ENCODE measurements around the gene PBOV1. TPM values are rescaled to one million over a fixed set of nuclear protein-coding genes. Genes with fewer than 3 reads are reported as not detected.

The PBOV1 gene
- total RNA-seq: 1 to 10 TPM in 3 of 8 experiments, under 1 TPM in 4, not detected in 1; 0.29 to 1.8 (median 0.93) TPM

DNA sequence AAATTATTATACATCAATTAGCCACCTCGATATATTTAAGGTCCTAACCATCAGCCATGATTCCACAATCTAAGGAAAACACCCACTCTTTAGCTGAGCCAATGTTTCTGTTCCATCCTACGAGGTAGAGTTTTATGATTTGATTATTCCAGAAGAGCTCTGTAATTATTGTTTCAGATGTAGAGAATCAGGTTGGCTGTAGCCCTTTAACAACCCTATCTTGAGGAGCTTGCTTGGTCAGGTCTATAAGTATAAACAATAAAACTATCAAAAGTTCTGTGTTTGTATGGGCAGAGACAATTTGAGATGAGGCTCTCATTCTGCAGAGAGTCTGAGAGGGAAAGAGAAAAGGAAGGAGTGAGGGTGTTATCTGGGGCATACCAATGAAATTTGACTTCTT, at the start of gene PBOV1:
Gene PBOV1 (minus strand): TSS at position 43 of the 400 bp plus-strand sequence. CDS start 96 bp downstream, outside the sequence.
- Histone ChIP-seq H3K4me3 (no peak within 1 kb of the TSS), H3K4me1 (replicated peaks in 1 of 2) (peaks cover 0 to 22% of the 10 kb centered on the region in 2 donors), H3K27ac (no peak within 1 kb of the TSS)
- no peak for ATAC-seq (replicated peaks in 6 of 8)
- in situ Hi-C loops (cut with MboI; ENCODE audit: low pct_unique_long_range_greater_than_20kb in 2 of 9, low sequenced_read_pairs in 9 of 9, unreplicated experiment in 9 of 9): no loop called here
- WGBS, 10 experiments: 11 to 95% (median 68%) methylated on average over 1 to 2 of the region's 2 CpGs

DNA sequence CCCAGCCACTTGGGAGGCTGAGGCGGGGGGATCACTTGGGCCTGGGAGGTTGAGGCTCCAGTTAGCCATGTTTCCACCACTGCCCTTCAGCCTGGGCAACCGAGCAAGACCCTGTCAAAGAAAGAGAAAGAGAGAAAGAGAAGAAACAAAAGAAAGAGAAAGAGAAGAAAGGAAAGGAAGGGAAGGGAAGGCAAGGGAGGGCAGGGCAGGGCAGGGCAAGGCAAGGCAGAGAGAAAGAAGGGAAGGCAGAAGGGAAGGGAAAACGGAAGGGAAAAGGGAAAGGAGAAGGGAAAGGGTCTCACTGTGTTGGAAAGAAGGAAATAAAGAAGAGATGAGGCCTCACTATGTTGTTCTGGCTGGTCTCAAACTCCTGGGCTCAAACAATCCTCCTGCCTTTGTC, 47.8 kb upstream of the PBOV1 start:
- ATAC-seq (replicated peaks in 6 of 8): no peak
- 23 to 100% (median 66%) methylated on average over 1 to 3 of the region's 3 CpGs; no CpG with 5 or more reads in 2 of the 10 experiments for WGBS, 10 experiments
- in situ Hi-C loops (cut with MboI; ENCODE audit: low pct_unique_long_range_greater_than_20kb in 2 of 9, low sequenced_read_pairs in 9 of 9, unreplicated experiment in 9 of 9): no loop called here
- no peak overlapping the region for H3K4me3 ChIP-seq
- no peaks in the 10 kb centered on the region for H3K4me1 ChIP-seq (replicated peaks in 1 of 2)
- H3K27ac ChIP-seq: no peak overlapping the region

DNA sequence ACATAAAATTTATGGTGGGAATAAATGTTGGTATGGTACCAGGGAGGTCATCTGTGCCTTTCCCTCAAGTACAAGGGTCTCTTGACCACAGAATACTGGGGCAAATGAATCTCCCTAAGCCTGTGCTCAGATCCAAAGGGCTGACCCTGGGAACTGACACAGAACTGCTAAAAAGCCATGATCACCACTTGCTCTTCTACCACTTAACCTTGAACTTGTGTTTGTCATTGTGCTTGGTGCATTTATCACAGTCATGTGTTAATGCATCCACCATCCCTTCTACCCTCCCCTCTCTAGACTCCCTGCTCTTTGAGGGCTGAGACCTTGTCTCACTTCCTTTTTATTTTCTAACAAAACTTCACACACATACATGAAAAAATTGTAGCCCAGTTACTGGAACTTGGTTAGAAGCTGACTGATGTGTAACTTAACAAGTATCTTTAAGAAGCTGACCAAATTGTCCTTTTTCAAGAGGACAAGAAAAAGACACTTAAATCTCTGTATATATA, 46.1 kb upstream of the PBOV1 start:
- Histone ChIP-seq H3K4me3 (no peak overlapping the region), H3K4me1 (replicated peaks in 1 of 2) (no peaks in the 10 kb centered on the region), H3K27ac (no peak overlapping the region)
- in situ Hi-C loops (cut with MboI; ENCODE audit: low pct_unique_long_range_greater_than_20kb in 2 of 9, low sequenced_read_pairs in 9 of 9, unreplicated experiment in 9 of 9): no loop called here
- ATAC-seq (replicated peaks in 6 of 8): no peak

DNA sequence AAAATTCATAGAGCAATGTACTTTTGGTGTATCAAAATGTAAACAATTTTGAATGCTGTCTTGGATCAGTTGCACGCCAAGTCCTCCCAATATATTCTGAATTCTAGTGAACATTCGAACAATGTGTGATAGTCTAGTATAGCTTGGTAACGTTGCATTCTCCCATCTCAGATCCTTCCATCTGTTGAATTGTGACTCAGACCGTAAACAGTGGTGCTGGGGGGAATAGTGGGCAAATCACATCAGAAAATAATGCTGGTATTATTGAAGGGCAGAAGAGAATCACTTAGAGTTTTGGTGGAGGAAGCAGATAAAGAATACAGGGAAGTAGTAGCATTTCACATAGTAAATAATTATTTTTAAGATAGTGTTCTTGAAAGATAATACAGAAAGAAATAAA, 45.7 kb upstream of the PBOV1 start:
- H3K27ac ChIP-seq: no peak overlapping the region
- H3K4me3 ChIP-seq: no peak overlapping the region
- no peaks in the 10 kb centered on the region for H3K4me1 ChIP-seq (replicated peaks in 1 of 2)
- 46 to 100% (median 78%) methylated on average over 1 to 4 of the region's 4 CpGs for WGBS, 10 experiments
- in situ Hi-C loops (cut with MboI; ENCODE audit: low pct_unique_long_range_greater_than_20kb in 2 of 9, low sequenced_read_pairs in 9 of 9, unreplicated experiment in 9 of 9): no loop called here
- no peak for ATAC-seq (replicated peaks in 6 of 8)

DNA sequence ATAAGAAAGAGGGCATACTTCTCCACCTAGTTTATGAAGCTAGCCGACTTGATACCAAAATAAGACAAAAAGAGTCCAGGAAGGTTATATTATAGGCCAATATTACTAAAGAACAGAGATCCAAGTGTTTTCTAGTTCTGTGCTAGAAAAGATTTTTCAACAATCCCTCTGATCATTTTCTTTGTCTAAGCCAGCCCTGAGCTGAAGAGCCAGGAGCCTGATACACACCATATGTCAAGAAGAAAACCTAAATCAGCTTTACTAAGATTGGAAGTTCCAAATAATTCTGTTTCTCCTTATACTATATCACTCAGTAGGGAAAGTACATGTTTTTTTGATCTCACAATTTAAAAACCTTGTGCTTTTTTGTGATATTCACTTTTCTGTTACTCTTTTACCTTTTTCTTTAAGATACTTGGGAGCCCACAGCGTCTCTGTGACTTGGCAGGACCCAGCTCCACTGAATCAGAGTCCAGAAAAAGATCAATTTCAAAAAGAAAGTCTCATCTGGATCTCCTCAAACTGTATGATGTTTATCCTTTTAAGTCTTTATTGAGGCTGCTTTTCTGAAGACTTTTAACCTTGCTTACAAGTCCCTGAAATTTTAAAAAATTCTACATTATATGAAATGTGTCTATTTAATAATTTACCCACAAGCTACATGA, 43.0 kb upstream of the PBOV1 start:
- WGBS, 10 experiments: 7 to 100% (median 83%) methylated on average over 1 to 2 of the region's 2 CpGs; no CpG with 5 or more reads in 1 of the 10 experiments
- H3K4me1 ChIP-seq (replicated peaks in 1 of 2): no peaks in the 10 kb centered on the region
- in situ Hi-C loops (cut with MboI; ENCODE audit: low pct_unique_long_range_greater_than_20kb in 2 of 9, low sequenced_read_pairs in 9 of 9, unreplicated experiment in 9 of 9): no loop called here
- no peak overlapping the region for H3K4me3 ChIP-seq
- no peak for ATAC-seq (replicated peaks in 6 of 8)
- no peak overlapping the region for H3K27ac ChIP-seq

DNA sequence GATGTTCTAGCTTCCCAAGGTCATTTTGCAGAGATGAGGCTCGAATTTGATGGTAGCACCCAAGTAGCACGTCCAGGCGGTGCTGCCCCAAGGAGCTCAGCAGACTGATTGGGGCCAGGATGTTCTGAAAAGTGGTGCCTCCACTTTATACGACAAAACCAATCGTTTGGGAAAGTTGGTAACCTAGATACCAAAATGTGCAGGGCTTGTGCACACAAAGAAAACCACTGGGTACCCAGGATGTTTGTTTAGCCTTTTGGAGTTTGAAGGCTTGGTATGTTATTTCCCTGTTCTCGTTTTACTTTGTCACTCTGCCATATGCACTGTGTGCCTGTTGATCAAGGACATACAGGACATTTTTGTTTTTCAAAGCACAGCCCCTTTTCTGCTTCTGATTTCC, 40.7 kb upstream of the PBOV1 start:
- WGBS, 10 experiments: 20 to 100% (median 73%) methylated on average over 2 to 6 of the region's 6 CpGs; no CpG with 5 or more reads in 1 of the 10 experiments
- Histone ChIP-seq H3K4me1 (replicated peaks in 1 of 2) (no peaks in the 10 kb centered on the region), H3K27ac (no peak overlapping the region), H3K4me3 (no peak overlapping the region)
- in situ Hi-C loops (cut with MboI; ENCODE audit: low pct_unique_long_range_greater_than_20kb in 2 of 9, low sequenced_read_pairs in 9 of 9, unreplicated experiment in 9 of 9): no loop called here
- peak in 1 of 8 experiments; percentile 89 for ATAC-seq (replicated peaks in 6 of 8)

DNA sequence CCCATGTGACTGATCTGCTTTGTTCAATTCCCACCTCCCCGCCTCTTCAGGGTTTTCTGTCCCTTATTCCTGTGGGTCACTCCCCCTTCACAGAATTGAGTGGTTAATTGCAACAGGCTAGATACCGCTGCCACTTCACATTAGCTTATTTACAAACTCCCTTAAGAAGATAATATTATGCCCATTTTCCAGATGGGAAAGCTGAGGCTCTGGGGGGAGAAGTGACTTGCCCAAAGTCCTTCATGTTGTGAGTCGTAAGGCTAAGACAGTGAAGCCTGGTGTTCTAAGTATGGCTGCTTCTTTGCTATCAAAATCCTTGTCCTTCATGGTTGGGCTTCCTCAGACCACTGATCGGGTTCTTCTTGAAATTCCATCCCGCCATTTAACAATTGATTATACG, 39.9 kb upstream of the PBOV1 start:
- Histone ChIP-seq H3K4me1 (replicated peaks in 1 of 2) (no peaks in the 10 kb centered on the region), H3K4me3 (no peak overlapping the region), H3K27ac (no peak overlapping the region)
- in situ Hi-C loops (cut with MboI; ENCODE audit: low pct_unique_long_range_greater_than_20kb in 2 of 9, low sequenced_read_pairs in 9 of 9, unreplicated experiment in 9 of 9): no loop called here
- no peak for ATAC-seq (replicated peaks in 6 of 8)
- 59 to 100% (median 97%) methylated on average over 1 to 6 of the region's 6 CpGs for WGBS, 10 experiments

DNA sequence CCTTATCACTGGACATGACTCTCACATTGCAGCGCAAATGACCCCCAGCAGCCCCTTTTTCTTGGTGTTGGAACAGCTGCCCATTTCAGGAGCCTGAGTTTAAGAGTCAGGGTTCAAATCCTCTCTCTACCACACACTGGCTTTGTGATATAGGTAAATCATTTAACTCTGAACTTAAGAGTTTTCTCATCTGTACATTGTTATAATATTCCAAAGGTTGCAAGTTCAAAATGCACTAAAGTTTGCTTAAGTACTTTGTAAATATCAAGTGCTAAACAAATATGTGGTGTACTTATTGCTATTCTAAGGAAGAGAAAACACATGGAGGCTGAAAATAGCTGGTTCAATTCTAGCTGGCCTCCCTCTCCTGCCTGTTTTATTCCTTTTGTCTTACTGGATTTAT, 39.3 kb upstream of the PBOV1 start:
- Histone ChIP-seq H3K27ac (no peak overlapping the region), H3K4me3 (no peak overlapping the region), H3K4me1 (replicated peaks in 1 of 2) (no peaks in the 10 kb centered on the region)
- 40 to 100% (median 83%) methylated on average over 1 of the region's 1 CpG; no CpG with 5 or more reads in 5 of the 10 experiments for WGBS, 10 experiments
- ATAC-seq (replicated peaks in 6 of 8): no peak
- in situ Hi-C loops (cut with MboI; ENCODE audit: low pct_unique_long_range_greater_than_20kb in 2 of 9, low sequenced_read_pairs in 9 of 9, unreplicated experiment in 9 of 9): no loop called here

DNA sequence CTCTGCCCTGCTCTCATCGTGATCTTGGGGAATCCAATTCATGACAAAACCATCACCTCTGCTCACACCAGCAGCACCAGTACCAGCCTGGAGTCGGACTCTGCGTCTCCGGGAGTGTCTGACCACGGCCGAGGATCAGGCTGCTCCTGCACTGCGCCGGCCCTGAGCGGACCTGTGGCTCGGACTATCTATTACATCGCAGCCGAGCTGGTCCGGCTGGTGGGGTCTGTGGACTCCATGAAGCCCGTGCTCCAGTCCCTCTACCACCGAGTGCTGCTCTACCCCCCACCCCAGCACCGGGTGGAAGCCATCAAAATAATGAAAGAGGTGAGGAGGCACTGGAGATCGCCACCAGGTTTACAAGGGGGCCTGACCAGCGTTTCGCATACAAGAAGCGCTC, 37.2 kb upstream of the PBOV1 start:
- Histone ChIP-seq H3K4me3 (no peak overlapping the region), H3K27ac (no peak overlapping the region), H3K4me1 (replicated peaks in 1 of 2) (no peaks in the 10 kb centered on the region)
- 50 to 100% (median 75%) methylated on average over 1 to 10 of the region's 20 CpGs; no CpG with 5 or more reads in 2 of the 10 experiments for WGBS, 10 experiments
- no peak for ATAC-seq (replicated peaks in 6 of 8)
- in situ Hi-C loops (cut with MboI; ENCODE audit: low pct_unique_long_range_greater_than_20kb in 2 of 9, low sequenced_read_pairs in 9 of 9, unreplicated experiment in 9 of 9): no loop called here

DNA sequence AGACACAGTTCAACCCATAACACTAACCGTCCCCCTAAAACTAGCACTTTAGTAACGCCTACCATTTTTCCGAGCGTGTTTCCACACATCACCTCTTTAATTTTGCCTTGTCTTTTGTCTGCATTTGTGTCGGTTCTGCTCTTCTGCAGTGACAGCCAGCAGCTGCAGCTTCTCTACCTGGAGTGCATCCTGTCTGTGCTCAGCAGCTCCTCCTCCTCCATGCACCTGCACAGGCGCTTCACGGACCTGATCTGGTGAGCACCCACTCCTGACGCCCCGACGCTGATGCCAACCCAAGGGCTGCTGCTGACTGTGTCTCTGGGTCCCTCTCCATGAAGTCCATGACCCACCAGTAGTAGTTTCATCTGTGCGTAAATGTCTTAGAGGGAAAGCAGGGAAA, 35.4 kb upstream of the PBOV1 start:
- Histone ChIP-seq H3K4me1 (replicated peaks in 1 of 2) (no peaks in the 10 kb centered on the region), H3K27ac (no peak overlapping the region), H3K4me3 (no peak overlapping the region)
- ATAC-seq (replicated peaks in 6 of 8): no peak
- 83 to 100% (median 97%) methylated on average over 1 to 7 of the region's 11 CpGs for WGBS, 10 experiments
- in situ Hi-C loops (cut with MboI; ENCODE audit: low pct_unique_long_range_greater_than_20kb in 2 of 9, low sequenced_read_pairs in 9 of 9, unreplicated experiment in 9 of 9): no loop called here

DNA sequence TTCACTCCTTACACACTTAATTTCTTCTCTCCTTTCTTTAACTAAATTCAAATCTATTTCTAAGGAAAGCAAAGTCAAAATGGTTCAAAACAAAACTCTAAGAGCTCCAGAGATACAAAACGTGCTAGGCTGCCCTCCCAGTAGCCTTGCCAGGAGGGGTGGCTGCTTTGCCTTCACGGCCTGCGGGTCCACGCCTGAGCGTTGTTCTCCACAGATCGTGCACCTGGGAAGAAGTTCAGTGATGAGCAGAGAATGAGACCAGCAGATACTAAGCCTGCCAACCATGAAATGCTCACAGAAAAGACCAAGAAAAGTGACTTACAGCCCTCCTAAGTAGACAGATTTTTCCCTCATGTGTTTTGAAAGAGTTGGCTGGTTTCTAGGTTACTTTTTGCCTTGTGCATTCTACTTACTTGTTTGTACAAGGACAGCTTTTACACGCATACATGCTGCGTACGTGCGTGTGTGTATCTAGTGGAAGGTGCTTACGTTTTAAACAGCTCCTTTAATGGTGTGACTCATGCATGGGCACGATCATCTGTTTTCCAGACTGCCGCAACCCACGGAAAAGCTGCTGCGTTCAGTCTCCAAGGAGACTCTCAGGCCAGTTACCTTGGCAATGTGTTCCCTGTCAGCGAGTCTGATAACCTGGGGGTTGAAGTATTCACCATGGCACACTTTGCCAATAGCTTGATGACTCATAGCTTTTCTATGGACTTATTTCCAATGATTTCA, 32.4 kb upstream of the PBOV1 start:
- ATAC-seq (replicated peaks in 6 of 8): peak in 5 of 8 experiments; percentile 74 to 97 (median 89)
- no peaks in the 10 kb centered on the region for H3K4me1 ChIP-seq (replicated peaks in 1 of 2)
- H3K4me3 ChIP-seq: no peak overlapping the region
- WGBS, 10 experiments: 7 to 100% (median 72%) methylated on average over 1 to 12 of the region's 16 CpGs
- no peak overlapping the region for H3K27ac ChIP-seq
- in situ Hi-C loops (cut with MboI; ENCODE audit: low pct_unique_long_range_greater_than_20kb in 2 of 9, low sequenced_read_pairs in 9 of 9, unreplicated experiment in 9 of 9): no loop called here

DNA sequence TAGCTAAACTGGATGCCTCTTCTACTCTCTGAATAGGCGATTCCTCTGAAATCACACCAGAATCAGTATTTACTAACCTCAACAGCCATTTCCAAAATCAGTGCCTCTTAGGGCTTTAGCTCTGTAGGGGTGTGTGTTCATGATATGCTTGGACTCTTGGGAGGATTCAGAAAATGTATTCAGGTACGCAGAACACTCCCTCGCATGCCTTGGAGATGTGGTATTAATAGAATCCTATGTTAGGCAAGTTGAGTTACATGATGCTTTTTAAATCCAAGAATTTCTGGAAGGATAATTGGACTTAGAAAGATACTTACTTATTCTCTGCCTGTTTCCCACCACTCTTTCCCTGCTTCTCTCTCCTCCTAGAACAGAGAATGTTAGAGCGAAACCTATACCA, 31.8 kb upstream of the PBOV1 start:
- Histone ChIP-seq H3K27ac (no peak overlapping the region), H3K4me3 (no peak overlapping the region), H3K4me1 (replicated peaks in 1 of 2) (no peaks in the 10 kb centered on the region)
- in situ Hi-C loops (cut with MboI; ENCODE audit: low pct_unique_long_range_greater_than_20kb in 2 of 9, low sequenced_read_pairs in 9 of 9, unreplicated experiment in 9 of 9): no loop called here
- 83 to 100% (median 95%) methylated on average over 1 to 4 of the region's 4 CpGs; no CpG with 5 or more reads in 3 of the 10 experiments for WGBS, 10 experiments
- ATAC-seq (replicated peaks in 6 of 8): no peak

DNA sequence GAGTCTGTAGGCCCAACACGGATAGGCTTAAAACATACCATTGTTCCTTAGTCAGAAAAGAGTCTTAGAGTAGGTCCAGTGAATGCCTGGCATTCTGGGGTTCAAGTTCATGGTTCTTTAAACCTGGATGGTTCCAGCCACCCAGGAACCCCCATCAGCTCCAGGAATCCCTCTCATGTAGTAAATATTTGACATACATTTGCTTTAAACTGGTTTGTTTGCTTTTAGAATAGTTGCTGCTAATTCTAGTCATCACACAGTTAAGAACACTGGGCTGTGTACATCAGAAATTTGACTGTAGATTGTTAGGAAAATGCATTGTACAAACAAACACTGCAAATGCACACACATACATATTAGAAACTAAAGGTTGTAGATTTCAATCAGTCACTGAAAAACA, 30.6 kb upstream of the PBOV1 start:
- in situ Hi-C loops (cut with MboI; ENCODE audit: low pct_unique_long_range_greater_than_20kb in 2 of 9, low sequenced_read_pairs in 9 of 9, unreplicated experiment in 9 of 9): no loop called here
- Histone ChIP-seq H3K4me1 (replicated peaks in 1 of 2) (no peaks in the 10 kb centered on the region), H3K4me3 (no peak overlapping the region), H3K27ac (no peak overlapping the region)
- ATAC-seq (replicated peaks in 6 of 8): no peak
- 67 to 100% (median 82%) methylated on average over 1 of the region's 1 CpG; no CpG with 5 or more reads in 2 of the 10 experiments for WGBS, 10 experiments

Measured in motor neuron (in vitro differentiated cells).